Measurements from ENCODE around the gene UCHL3.

UCHL3 gene

DNA sequence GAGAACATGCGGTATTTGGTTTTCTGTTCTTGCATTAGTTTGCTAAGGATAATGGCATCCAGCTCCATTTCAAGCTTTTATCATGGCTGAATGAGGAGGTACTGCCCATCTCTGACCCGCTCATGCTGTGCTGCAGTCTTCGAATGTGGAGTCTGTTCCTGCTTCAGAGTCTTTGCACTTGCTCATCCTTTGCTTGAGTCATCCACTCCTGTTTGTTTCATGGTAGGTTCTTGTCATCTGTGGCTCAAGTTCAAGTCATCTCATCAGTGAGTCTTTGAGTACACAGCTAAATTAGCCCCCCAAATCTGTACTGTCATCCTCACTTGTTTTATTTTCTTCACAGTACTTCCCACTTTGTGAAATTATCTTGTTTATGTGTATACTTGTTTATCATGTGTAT lies 5.4 kb downstream of the UCHL3 start:
- H3K9ac ChIP-seq (ENCODE audit: low read length), result no peak overlapping the region
- H3K36me3 ChIP-seq (ENCODE audit: control insufficient read depth, insufficient read depth, low read length, severe bottlenecking), result peaks cover 17% of the 10 kb centered on the region
- no peak overlapping the region for H3K4me3 ChIP-seq (ENCODE audit: low read length)
- no peaks in the 10 kb centered on the region for H3K9me3 ChIP-seq (ENCODE audit: control insufficient read depth, low read length)
- peaks cover 29% of the 10 kb centered on the region for H3K4me1 ChIP-seq (ENCODE audit: control insufficient read depth, insufficient read depth, low read length)
- DNase-seq (ENCODE audit: low read depth), result no peak
- no peaks in the 10 kb centered on the region for H3K27me3 ChIP-seq (replicated peaks; ENCODE audit: control insufficient read depth, insufficient read depth, low read length)

DNA sequence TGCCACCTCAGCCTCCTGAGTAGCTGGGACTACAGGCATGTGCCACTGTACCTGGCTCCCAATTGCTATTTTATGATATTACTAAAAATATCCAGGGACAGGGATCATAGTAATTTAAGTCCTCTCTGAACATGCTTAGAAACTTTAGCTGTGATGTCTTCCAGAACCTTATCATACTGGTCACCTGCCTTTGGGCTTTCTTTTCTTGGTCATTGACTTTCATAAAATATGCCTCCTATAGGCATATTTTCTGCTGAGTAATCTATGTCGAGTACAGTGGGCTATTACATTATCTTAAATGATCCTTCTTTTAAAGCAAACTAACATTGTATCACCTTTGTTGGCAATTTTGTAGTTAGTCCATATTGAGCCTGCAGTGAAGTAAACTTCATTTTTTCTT lies 6.2 kb downstream of the UCHL3 start:
- no peak for DNase-seq (ENCODE audit: low read depth)
- no peaks in the 10 kb centered on the region for H3K9me3 ChIP-seq (ENCODE audit: control insufficient read depth, low read length)
- no peak overlapping the region for H3K4me3 ChIP-seq (ENCODE audit: low read length)
- H3K4me1 ChIP-seq (ENCODE audit: control insufficient read depth, insufficient read depth, low read length), result peaks cover 25% of the 10 kb centered on the region
- H3K27me3 ChIP-seq (replicated peaks; ENCODE audit: control insufficient read depth, insufficient read depth, low read length), result no peaks in the 10 kb centered on the region
- H3K9ac ChIP-seq (ENCODE audit: low read length), result no peak overlapping the region
- H3K36me3 ChIP-seq (ENCODE audit: control insufficient read depth, insufficient read depth, low read length, severe bottlenecking), result peaks cover 22% of the 10 kb centered on the region

DNA sequence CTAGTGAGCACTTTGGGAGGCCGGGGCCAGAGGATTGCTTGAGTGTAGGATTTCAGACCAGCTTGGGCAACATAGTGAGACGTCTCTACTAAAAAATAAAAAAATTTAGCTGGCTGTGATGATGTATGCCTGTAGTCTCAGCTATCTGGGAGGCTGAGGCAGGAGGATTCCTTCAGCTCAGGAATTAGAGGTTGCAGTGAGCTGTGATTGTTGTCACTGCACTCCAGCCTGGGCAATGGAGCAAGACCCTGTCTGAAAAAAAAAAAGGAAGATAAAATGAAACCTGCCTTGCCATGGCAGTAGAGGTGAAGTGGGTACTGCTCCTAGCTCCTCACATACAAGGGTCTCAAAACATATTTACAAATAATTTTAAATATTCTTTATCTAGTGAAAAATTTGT lies 7.4 kb downstream of the UCHL3 start:
- H3K36me3 ChIP-seq (ENCODE audit: control insufficient read depth, insufficient read depth, low read length, severe bottlenecking), result peaks cover 28% of the 10 kb centered on the region
- H3K4me1 ChIP-seq (ENCODE audit: control insufficient read depth, insufficient read depth, low read length), result peaks cover 22% of the 10 kb centered on the region
- H3K9ac ChIP-seq (ENCODE audit: low read length), result no peak overlapping the region
- H3K27me3 ChIP-seq (replicated peaks; ENCODE audit: control insufficient read depth, insufficient read depth, low read length), result no peaks in the 10 kb centered on the region
- H3K9me3 ChIP-seq (ENCODE audit: control insufficient read depth, low read length), result no peaks in the 10 kb centered on the region
- no peak overlapping the region for H3K4me3 ChIP-seq (ENCODE audit: low read length)
- no peak for DNase-seq (ENCODE audit: low read depth)

DNA sequence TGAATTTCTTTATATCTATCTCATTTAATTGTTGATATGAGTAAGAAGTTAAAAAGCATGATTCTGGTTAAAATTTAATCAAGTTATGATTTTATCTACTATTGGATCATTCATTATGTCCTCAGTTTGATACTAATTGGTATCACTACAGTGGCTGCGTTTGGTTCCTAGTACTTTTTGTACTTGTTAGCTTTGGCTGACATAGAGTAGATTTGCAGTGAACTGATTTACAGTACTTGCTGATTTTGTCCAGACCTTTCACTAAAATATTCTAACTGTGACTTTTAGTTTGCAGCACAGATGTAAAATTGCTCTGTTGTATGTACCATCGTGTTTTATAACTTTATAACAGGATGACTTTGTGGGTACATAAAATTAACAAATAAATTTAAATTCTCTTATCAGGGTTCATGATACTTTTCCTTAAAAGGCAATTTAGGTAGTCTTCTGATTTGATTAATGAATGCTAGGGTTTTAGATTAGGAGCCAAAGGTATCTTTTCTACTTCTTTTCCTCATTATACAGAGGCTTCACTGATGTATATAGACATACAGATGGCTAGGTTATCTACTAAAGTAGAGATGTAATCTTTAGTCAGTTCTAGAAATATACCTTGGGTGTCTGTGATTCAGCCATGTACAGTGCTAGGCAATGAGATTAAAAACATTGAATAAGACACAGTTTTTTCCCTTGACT lies 8.7 kb downstream of the UCHL3 start:
- H3K27me3 ChIP-seq (replicated peaks; ENCODE audit: control insufficient read depth, insufficient read depth, low read length), result no peaks in the 10 kb centered on the region
- no peak for DNase-seq (ENCODE audit: low read depth)
- H3K9ac ChIP-seq (ENCODE audit: low read length), result no peak overlapping the region
- peaks cover 41% of the 10 kb centered on the region for H3K36me3 ChIP-seq (ENCODE audit: control insufficient read depth, insufficient read depth, low read length, severe bottlenecking)
- no peaks in the 10 kb centered on the region for H3K9me3 ChIP-seq (ENCODE audit: control insufficient read depth, low read length)
- H3K4me3 ChIP-seq (ENCODE audit: low read length), result no peak overlapping the region
- H3K4me1 ChIP-seq (ENCODE audit: control insufficient read depth, insufficient read depth, low read length), result peaks cover 22% of the 10 kb centered on the region

DNA sequence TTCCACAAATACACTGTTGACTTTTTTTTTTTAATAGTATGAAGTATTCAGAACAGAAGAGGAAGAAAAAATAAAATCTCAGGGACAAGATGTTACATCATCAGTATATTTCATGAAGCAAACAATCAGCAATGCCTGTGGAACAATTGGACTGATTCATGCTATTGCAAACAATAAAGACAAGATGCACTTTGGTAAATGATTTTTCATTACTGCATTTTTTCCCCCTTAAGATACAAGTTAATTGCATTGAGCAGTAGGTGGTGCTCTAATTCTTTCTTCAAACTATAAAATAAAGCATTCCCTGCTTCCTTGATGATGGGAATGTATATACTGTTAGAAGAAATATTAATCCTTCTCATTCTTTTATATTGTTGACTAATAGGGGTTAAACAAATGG lies 17.1 kb downstream of the UCHL3 start:
- Histone ChIP-seq H3K9me3 (ENCODE audit: control insufficient read depth, low read length) (no peaks in the 10 kb centered on the region), H3K36me3 (ENCODE audit: control insufficient read depth, insufficient read depth, low read length, severe bottlenecking) (peaks cover 60% of the 10 kb centered on the region), H3K9ac (ENCODE audit: low read length) (peak overlapping the region; percentile 69), H3K27me3 (replicated peaks; ENCODE audit: control insufficient read depth, insufficient read depth, low read length) (no peaks in the 10 kb centered on the region), H3K4me1 (ENCODE audit: control insufficient read depth, insufficient read depth, low read length) (peaks cover 29% of the 10 kb centered on the region), H3K4me3 (ENCODE audit: low read length) (no peak overlapping the region)
- peak; percentile 79 for DNase-seq (ENCODE audit: low read depth)

DNA sequence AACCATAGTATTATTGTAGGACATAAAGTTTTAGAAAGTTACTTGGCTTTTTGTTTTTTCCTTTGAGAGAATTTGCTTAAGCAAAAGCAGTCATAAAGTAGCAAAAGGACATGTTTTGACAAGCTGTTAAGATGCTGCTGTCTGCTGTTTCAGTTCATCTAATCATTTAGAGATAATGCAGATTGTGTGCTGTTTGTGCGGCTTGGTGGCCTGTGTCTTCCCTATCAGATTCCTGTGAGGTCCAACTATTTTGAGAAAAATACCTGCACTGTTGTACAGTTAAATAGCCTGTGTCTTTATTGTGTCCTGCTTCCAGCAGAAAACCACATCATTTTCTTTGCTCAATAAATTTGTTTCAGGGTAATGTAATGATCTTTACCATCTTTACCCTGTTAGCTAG lies 20.0 kb downstream of the UCHL3 start:
- H3K36me3 ChIP-seq (ENCODE audit: control insufficient read depth, insufficient read depth, low read length, severe bottlenecking), result peaks cover 62% of the 10 kb centered on the region
- H3K9me3 ChIP-seq (ENCODE audit: control insufficient read depth, low read length), result no peaks in the 10 kb centered on the region

DNA sequence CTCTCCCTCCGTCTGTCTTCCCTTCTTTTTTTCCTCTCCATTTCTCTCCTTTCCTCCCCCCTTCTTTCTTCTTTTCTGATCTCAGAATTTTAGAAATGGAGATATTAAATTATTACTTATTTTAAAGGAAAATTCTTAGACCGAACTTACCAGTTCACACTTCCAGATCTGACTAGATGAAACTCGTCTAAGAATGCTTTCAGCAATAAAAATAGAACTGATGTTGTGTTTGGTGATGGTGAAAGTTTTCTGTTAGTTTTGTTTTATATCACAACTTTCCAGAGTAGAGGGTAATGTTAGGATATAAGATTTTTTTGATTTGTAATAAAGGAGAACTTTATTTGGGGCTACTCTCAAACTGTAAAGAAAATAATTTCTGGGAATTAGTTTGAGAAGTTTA lies 29.9 kb downstream of the UCHL3 start:
- no peaks in the 10 kb centered on the region for H3K27me3 ChIP-seq (replicated peaks; ENCODE audit: control insufficient read depth, insufficient read depth, low read length)
- H3K9ac ChIP-seq (ENCODE audit: low read length), result no peak overlapping the region
- H3K9me3 ChIP-seq (ENCODE audit: control insufficient read depth, low read length), result peaks cover 7% of the 10 kb centered on the region
- no peak for DNase-seq (ENCODE audit: low read depth)
- H3K36me3 ChIP-seq (ENCODE audit: control insufficient read depth, insufficient read depth, low read length, severe bottlenecking), result peaks cover 37% of the 10 kb centered on the region
- H3K4me3 ChIP-seq (ENCODE audit: low read length), result no peak overlapping the region
- peaks cover 6% of the 10 kb centered on the region for H3K4me1 ChIP-seq (ENCODE audit: control insufficient read depth, insufficient read depth, low read length)

More for the DNA sequence above, 20.0 kb downstream of the UCHL3 start:
- DNase-seq (ENCODE audit: low read depth), result no peak
- H3K9ac ChIP-seq (ENCODE audit: low read length), result peak overlapping the region; percentile 41
- H3K4me3 ChIP-seq (ENCODE audit: low read length), result no peak overlapping the region
- H3K4me1 ChIP-seq (ENCODE audit: control insufficient read depth, insufficient read depth, low read length), result peaks cover 29% of the 10 kb centered on the region
- no peaks in the 10 kb centered on the region for H3K27me3 ChIP-seq (replicated peaks; ENCODE audit: control insufficient read depth, insufficient read depth, low read length)

DNA sequence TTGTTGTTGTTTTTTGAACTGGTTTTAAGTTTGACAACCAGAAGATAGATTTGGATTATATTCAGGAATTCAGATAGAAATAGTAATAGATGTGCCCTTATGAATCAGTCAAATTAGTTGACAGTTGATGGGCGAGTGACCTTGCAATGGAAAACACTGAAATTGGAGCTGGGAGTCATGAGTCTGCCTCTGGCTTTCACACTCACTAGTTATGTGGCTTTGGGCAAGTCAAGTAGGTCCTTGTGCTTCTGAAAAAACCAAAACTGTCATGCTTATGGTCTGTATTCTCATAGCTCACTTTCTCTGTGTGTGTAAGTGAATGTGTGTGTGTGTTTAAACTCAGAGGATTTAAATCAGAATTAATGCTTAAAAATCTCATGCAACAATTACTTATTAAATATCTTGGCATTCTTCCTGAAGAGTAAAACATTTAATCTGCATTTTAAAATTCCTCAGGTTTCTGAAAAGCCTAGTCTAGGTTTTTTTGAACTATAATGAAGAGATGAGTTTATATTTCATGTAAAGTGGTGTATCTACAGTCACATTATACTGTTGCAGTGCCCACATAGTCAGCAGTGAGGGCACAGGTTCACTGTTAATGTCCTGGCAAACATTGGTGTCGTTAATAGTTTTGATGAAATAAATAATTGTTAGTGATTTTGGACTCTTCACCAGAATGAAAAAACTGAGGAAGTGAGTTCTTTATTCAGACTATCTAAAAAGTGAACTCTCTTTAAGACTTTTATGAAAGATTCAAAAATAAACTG lies 32.5 kb downstream of the UCHL3 start:
- H3K9me3 ChIP-seq (ENCODE audit: control insufficient read depth, low read length), result peaks cover 22% of the 10 kb centered on the region

DNA sequence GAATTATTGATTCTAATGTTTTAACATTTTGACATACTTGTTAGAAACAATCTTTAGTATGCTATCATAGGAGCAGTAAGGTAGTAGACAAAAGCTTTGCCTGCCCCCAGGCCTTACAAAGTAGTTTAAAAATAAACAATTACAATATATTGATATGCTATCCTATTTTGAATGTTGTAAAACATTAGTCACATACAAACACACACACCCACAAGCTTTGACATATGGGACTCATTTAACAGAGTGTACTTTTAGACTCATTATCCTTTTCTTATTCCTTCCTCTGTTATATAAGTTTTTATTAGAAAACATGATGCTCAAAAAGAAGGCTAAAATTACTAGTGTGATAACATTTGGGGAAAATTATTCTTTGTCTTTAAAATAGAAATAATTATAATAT lies 33.5 kb downstream of the UCHL3 start:
- Histone ChIP-seq H3K27me3 (replicated peaks; ENCODE audit: control insufficient read depth, insufficient read depth, low read length) (no peaks in the 10 kb centered on the region), H3K9ac (ENCODE audit: low read length) (no peak overlapping the region), H3K36me3 (ENCODE audit: control insufficient read depth, insufficient read depth, low read length, severe bottlenecking) (peaks cover 31% of the 10 kb centered on the region), H3K9me3 (ENCODE audit: control insufficient read depth, low read length) (peaks cover 22% of the 10 kb centered on the region), H3K4me1 (ENCODE audit: control insufficient read depth, insufficient read depth, low read length) (no peaks in the 10 kb centered on the region), H3K4me3 (ENCODE audit: low read length) (no peak overlapping the region)
- peak; percentile 17 for DNase-seq (ENCODE audit: low read depth)

More for the DNA sequence above, 32.5 kb downstream of the UCHL3 start:
- Histone ChIP-seq H3K36me3 (ENCODE audit: control insufficient read depth, insufficient read depth, low read length, severe bottlenecking) (peaks cover 27% of the 10 kb centered on the region), H3K4me1 (ENCODE audit: control insufficient read depth, insufficient read depth, low read length) (peaks cover 6% of the 10 kb centered on the region), H3K9ac (ENCODE audit: low read length) (no peak overlapping the region), H3K4me3 (ENCODE audit: low read length) (no peak overlapping the region), H3K27me3 (replicated peaks; ENCODE audit: control insufficient read depth, insufficient read depth, low read length) (no peaks in the 10 kb centered on the region)
- DNase-seq (ENCODE audit: low read depth), result no peak

DNA sequence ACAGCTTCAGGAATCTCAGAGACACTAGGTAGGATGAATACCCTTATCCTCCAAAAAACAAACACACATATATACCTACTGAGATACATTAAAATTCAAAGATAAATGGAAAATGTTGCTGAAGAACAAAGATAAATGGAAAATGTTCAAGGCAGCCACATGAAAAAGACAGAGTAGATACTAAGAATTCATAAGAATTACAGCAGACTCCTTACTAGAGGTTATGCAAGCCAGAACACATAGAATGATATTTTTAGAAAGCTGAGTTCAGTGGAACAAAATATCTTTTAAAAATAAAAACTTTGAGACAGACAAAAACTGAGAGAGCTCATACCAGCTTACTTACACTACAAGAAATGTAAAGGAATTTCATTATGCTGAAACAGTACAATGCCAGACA lies 35.6 kb downstream of the UCHL3 start:
- no peak overlapping the region for H3K4me3 ChIP-seq (ENCODE audit: low read length)
- H3K9me3 ChIP-seq (ENCODE audit: control insufficient read depth, low read length), result peaks cover 22% of the 10 kb centered on the region
- peaks cover 37% of the 10 kb centered on the region for H3K36me3 ChIP-seq (ENCODE audit: control insufficient read depth, insufficient read depth, low read length, severe bottlenecking)
- DNase-seq (ENCODE audit: low read depth), result no peak
- H3K9ac ChIP-seq (ENCODE audit: low read length), result no peak overlapping the region
- no peaks in the 10 kb centered on the region for H3K27me3 ChIP-seq (replicated peaks; ENCODE audit: control insufficient read depth, insufficient read depth, low read length)
- H3K4me1 ChIP-seq (ENCODE audit: control insufficient read depth, insufficient read depth, low read length), result no peaks in the 10 kb centered on the region

DNA sequence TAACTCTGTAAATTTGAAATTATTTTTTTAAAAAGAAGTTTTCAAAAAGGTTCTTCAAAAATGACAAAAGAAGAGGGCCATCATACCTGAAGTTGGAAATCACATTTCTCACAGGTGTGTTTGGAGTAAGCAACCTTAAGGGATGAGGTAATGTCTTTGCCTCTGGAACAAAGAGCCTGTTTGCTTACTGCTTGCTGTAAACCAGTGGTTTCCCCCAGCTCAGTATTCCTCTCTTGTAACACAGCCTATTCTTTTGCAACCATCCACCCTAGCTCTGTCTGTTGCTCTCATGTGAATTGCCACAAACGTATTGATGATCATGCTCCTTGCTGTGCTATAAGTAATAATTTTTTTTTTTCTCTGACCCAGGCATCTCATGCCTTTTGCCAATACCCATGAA lies 38.1 kb downstream of the UCHL3 start:
- peaks cover 22% of the 10 kb centered on the region for H3K9me3 ChIP-seq (ENCODE audit: control insufficient read depth, low read length)
- DNase-seq (ENCODE audit: low read depth), result no peak
- no peak overlapping the region for H3K9ac ChIP-seq (ENCODE audit: low read length)
- H3K4me1 ChIP-seq (ENCODE audit: control insufficient read depth, insufficient read depth, low read length), result no peaks in the 10 kb centered on the region
- H3K4me3 ChIP-seq (ENCODE audit: low read length), result no peak overlapping the region
- no peaks in the 10 kb centered on the region for H3K27me3 ChIP-seq (replicated peaks; ENCODE audit: control insufficient read depth, insufficient read depth, low read length)
- peaks cover 47% of the 10 kb centered on the region for H3K36me3 ChIP-seq (ENCODE audit: control insufficient read depth, insufficient read depth, low read length, severe bottlenecking)
